NK-92 treated with Interleukin-12 subunit alpha and Interleukin-12 subunit beta, amount 100 ng/mL, for 24 hours (cell line): ENCODE results near the gene UQCRHL.

Experiments used
- DNase-seq: peaks from one replicate; lab custom pipeline; 2025; lab: John Stamatoyannopoulos, UW

Gene UQCRHL

DNA sequence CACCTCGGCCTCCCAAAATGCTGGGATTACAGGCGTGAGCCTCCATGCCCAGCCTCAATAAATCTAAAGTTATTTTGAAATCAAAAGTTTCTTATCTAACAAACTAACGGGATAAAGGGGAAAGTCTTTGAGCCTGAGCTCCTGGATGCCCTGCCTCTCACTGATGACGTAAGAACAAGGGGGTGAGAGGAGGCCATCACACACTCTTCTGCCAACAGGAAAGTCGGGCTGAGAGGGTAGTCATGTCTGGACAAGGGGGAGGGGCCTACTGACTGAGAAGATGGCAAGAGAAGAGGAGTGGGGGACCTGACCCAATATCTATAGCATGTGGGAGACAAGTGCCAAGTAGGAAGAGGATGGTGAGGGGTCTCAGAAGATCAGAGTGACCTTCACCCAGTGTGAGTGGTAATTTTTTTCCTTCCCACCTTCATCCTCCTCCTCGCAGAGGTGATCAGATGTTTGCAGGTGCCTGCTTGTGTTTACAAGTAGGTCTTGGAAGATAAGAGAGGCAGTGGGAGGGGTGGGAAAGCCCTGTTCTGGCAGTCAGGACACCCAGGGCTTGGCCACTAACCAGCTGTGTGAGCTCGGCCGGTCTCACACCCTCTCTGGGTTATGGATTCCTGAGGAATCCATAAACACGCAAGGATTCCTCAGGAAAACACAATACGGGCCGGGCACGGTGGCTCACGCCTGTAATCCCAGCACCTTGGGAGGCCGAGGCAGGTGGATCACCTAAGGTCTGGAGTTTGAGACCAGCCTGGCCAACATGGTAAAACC lies 9.6 kb downstream of the UQCRHL start:
- DNase-seq, result no peak

DNA sequence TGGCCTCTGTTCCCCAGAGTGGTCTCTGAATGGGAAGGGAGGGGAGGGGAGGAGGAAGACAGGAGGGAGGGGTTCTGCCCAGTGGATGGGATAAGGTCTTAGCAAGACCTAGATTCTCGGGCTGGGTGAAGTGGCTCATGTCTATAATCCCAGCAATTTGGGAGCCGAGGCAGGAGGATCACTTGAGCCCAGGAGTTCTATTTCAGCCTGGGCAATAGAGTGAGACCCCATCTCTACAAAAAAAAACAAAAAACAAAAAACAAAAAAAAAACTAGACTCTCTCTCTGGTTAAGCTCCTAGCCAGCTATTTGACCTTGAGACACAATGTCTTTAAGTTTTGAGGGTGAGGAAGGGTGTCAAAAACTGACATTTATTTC lies 11.4 kb downstream of the UQCRHL start:
- DNase-seq, result no peak

DNA sequence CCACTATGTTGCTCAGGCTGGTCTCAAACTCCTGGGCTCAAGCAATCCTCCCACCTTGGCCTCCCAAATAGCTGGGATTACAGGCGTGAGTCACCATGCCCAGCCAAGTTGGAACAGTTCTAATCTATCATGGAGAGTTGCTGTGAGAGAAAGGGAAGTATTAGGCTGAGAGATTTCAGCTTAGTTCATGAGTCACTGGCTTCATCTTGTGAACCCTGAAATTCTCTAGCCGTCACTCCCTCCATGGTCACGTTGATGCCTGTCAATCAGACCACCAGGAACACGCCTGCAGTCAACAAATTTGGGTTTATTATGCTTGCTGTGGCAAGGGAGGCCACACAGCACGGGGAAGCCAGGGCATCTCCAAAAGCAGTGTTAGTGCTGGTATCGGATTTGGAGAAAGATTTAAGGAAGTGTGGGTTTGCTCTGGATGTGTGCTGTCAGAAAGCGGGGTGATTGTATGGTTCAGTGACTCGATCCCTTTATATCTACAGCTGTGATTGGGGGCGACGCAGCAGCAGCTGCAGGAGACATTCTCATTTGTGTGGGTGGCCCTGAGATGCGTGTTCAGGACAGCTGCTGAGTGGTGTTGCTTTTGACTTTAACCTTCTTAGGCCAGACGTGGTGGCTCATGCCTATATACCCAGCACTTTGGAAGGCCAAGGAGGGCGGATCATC lies 18.7 kb downstream of the UQCRHL start:
- no peak for DNase-seq

DNA sequence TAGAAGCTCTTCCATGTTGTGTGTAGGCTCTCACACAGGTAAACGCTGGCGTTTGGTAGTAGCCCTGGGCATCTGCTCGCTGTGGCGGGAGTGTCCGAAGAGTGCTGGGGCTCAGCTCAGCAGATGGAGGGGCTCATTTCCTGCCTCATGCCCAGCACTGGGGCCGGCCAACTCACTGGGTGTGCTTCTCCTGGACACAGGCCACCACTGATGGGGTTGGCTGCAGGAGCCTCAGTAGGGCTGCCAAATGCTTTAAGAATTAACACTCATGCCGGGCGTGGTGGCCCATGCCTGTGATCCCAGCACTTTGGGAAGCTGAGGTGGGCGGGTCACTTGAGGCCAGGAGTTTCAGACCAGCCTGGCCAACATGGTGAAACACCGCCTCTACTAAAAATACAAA lies 20.9 kb downstream of the UQCRHL start:
- DNase-seq, result no peak

DNA sequence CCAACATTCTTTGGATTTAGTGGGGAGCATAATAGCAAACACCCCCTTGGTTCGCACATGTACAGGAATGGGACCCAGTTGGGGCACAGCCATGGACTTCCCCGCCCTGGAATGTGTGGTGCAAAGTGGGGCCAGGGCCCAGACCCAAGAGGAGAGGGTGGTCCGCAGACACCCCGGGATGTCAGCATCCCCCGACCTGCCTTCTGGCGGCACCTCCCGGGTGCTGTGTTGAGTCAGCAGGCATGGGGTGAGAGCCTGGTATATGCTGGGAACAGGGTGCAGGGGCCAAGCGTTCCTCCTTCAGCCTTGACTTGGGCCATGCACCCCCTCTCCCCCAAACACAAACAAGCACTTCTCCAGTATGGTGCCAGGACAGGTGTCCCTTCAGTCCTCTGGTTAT lies 21.8 kb downstream of the UQCRHL start:
- DNase-seq, result no peak

DNA sequence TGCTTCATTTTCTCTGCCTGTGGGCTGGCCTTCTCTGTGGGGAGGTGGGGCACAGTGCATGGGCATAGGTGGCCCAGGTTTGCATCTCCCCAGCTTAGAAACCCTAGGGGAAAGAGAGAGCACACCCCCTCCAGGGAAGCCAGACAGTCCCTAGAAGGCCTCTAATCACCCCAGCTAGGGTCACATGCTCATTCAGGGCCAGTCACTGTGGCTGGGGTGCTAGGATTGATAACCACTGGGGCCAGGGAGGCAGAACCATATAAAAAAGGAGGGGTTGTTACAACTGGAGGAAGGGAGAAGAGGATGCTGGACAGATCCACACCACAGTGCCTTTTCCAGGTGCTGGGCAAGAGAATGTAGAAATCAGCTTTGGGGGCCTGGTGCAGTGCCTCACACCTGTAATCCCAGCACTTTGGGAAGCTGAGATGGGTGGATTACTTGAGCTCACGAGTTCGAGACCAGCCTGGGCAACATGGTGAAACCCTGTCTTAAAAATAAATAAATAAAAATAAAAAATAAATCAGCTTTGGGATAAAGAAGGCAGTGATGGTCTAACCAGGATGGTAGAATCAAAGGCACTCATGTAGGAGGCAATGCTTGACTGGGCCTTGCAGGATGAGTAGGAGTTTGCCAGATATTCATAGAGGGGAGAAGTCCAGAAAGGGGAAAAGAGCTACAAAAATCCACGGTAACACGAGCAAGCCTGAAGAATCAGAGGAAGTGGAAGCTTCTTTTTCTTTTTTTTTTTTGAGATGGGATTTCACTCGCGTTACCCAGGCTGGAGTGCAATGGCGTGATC lies 29.3 kb downstream of the UQCRHL start:
- no peak for DNase-seq

DNA sequence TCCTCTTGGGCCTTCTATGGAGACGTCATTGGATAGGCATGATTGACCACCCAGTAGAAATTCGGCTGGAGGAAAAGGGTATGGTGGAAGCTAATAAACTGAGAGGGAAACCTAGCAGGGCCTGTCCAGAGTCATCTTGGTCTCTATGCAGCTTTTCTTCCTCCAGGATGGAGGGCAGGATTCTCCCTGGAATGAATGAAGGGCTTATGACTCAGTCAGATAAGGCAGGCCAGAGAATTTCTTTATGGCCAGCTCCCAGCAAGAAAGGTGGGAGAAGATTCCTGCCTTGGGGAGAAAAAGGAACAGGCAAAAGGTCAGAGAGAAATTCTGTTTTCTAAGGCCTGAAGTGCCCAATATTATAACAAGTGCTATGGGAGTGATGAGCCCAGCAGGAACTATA lies 31.7 kb downstream of the UQCRHL start:
- no peak for DNase-seq

DNA sequence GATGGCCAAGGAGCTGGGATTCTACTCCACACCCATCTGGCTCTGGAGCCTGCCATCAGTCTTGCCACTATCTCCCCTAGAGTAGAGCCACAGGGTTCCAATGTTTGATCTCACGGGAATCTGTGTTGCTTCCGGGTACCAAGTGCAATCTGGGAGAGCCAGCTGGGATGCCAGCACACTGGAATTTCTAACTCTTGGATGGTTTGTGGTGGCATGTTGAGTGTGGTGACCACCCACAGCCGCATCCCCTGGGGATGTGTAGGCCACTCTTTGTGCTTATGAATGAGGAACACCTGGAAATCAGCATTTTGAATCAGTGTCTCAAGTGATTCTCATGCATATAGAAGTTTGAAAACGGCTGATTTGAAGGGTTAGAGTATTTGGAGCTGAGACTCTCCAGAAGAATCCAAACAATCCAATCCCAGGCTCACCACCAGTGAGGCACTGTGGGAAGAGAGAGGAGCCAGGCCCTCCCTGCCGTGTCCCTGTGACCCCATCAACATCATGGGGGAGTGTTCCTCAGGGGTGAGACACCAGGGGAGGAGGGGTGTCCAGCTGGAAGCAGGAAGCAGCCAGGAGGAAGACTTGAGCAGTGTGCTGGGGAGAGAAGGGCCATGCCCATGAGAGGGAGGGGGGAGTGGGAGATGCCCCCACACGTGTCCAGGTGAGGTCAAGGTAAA lies 35.5 kb downstream of the UQCRHL start:
- no peak for DNase-seq

DNA sequence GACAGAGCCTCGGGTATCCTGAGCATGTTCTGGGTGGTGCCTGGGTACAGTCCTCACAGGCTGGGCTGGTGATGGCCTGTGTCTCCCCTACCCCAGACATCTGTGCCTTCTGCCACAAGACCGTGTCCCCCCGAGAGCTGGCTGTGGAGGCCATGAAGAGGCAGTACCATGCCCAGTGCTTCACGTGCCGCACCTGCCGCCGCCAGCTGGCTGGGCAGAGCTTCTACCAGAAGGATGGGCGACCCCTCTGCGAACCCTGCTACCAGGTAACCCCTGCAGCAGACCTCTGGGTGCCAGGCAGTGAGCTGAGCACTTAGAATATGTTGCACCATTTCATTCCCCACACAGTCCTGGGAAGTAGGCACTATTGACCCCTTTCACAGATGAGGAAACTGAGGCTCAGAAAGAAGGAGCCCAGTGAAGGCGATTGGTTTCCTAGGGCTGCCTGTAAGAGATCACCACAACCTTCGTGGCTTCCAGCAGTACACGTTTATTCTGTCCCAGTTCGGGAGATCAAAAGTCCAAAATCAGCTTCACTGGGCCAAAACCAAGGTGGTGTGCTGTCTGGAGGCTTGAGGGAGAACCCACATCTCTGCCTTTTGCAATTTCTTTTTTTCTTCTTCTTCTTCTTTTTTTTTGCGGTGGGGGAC lies 37.0 kb downstream of the UQCRHL start:
- DNase-seq, result no peak

DNA sequence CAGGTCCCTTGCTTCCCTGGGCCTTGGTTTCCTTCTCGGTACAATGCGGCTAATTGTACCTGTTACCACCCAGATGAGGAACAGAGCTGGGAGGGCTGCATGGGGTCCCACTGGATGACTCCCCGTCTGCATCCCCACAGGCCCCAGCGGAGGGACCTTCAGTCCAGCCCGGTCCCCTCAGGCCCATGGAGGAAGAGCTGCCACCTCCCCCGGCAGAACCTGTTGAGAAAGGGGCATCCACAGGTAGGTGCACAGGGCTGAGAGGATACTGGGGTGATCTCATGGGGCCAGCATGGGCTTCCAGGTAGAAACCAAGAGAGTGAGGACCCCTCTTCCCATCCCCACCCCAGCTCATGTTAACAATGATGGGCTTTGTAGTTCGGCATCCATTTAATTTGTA lies 39.1 kb downstream of the UQCRHL start:
- DNase-seq, result no peak

DNA sequence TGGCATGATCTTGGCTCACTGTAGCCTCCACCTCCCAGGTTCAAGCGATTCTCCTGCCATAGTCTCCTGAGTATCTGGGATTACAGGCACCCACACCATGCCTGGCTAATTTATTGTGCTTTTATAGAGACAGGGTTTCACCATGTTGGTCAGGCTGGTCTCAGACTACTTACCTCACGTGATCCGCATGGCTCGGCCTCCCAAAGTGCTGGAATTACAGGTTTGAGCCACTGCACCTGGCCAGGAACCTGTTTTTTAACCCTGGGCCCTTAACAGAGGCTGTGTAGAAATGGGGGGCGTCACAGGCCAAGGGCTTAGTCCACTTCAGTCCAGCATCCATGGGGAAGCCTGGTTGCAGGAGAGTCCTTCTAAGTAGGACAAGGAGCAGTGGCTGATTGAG lies 39.5 kb downstream of the UQCRHL start:
- no peak for DNase-seq

DNA sequence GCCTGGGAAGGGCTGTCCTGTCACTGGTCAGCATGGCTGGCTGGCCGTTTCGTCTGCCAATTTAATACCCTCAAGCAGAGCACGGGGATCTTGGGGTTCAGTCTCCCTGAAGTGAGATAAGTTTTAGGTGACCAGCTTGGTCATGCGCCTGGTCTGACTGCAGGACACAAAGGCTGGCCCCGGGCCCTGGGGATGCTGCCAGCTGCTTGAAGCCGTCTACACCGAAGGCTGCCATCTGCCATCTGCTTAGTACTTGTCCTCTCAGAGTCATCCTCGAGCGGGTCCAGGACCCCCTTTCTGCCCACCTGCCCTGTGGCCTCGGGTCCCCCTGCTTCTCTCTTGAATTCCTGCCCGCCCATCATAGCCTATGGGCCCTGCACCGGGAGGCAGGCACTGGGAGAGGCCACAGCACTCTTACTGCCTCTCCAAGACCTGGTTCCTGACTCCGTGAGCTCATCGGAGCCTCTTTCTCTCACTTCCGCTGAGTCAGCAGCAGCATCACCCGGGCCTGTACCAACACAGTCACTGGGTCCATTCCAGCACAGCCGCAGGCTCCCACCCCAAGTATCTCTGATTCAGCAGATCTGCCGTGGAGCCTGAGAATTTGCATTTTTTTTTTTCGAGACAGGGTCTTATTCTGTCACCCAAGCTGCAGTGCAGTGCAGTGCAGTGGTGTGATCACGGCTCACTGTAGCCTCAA lies 41.8 kb downstream of the UQCRHL start:
- DNase-seq, result no peak

DNA sequence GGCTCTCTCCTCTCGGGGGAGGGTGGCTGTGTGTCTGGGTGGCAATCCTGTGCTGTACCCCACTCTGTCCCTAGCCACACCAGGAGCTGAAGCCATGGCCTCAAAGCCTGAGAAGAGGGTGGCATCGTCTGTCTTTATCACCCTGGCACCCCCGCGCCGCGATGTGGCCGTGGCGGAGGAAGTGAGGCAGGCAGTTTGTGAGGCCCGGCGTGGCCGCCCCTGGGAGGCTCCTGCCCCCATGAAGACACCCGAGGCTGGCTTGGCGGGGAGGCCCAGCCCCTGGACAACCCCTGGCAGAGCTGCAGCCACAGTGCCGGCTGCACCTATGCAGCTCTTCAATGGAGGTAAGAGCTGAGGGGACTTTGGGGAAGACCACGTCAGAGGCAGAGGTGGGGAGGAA lies 42.6 kb downstream of the UQCRHL start:
- DNase-seq, result no peak

DNA sequence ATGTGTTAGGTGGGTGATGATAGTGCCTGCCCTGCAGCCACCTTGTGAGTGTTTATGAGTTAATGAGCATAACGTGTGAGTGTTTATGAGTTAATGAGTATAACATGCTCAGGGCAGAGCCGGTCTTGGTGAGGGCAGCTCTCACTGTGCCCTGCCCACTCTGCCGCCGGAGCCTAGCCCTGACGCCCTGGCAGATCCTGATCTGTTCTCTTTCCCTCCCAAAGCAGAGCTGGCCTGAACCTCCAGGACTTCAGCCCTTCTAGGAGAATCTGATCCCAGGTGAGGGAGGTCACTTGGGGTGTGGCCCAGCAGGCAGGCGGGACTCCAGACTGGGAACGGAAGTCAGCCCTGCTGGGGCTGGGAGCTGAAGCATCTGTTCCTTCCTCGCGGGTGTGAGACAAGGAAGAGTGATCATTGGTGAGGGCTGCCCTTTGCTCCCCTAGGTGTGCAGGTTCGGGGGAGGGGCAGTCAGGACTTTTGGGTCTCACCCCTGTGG lies 43.1 kb downstream of the UQCRHL start:
- no peak for DNase-seq

DNA sequence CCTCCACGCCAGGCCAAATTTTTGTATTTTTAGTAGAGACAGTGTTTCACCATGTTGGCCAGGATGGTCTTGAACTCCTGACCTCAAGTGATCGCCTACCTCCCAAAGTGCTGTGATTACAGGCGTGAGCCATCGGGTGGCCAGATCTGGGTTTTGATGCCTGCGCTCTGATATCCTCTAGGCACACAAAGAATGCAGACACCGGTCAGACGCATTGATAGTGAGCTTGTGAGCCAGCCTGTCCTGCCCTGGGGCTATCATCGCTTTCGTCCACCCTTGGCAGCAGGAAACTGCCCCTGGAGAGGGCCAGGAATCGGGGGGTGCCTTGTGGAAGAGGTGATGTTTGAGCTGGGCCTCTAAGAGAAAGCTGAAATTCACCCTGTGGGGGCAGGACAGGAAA lies 44.9 kb downstream of the UQCRHL start:
- no peak for DNase-seq

DNA sequence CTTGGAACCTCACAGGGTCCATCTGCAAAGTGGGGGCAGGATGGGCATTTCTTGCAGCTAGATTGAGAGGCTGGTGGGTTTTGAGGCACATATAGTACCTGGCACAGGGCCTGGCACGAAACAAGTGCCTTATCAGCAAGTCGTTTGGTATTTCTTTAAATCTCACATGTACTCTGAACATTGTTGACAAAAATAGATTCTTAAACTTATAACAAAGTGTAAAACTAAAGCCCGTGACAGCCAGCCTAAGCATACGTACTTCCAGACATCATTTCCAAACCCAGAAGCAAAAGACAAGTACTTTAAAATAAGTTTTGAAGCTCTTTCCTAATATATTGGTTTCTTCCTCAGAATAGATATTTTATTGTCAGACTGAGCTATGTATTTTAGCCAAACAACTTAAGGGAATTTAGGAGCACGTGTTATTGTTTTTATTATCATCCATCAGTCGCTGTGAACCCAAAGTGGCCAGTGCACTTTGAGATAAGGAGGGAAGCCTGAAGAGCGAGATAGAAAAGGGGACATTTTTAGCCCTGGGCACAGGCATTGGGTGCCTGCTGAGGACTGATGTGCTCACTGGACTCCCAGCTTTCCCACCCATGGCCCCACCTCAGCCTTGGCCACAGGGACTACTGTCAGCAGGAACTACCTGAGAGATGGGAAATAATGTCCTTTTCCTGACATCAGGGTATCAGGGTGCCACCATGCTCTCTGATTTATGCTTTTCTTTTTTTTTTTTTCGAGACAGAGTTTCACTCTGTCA lies 45.9 kb downstream of the UQCRHL start:
- DNase-seq, result no peak

DNA sequence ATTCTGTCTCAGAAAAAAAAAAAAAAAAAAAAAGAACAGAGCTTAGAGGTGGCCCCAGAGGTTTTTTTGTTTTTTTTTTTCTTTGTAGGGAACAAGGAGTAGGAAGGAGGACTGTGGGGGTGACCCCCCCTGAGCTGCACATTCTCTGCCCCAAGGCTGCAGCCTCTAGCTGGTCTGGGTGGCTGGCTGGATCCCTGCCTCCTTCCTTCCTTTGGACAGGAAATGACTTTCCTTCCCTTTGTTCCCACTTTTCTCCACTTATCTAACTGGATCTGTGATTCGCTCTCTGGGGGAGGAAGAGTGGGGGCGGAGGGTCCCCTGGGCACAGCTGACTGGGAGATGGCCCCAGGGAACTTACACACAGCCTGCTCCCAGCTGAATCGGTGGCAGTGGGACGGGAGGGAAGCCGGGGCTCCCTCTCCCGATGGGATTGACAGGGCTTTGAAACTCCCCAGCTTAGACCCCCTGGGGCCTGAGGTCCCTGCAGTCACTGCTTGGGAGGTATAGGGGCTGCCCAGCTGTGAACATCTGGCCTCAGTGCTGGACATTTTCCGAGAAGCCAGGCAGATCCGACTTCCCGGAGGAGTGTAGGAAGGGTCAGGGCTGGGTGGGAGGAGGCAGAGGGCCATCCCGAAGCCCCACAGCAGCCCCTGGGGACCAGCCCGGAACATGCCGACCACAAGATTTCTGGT lies 46.8 kb downstream of the UQCRHL start:
- no peak for DNase-seq

DNA sequence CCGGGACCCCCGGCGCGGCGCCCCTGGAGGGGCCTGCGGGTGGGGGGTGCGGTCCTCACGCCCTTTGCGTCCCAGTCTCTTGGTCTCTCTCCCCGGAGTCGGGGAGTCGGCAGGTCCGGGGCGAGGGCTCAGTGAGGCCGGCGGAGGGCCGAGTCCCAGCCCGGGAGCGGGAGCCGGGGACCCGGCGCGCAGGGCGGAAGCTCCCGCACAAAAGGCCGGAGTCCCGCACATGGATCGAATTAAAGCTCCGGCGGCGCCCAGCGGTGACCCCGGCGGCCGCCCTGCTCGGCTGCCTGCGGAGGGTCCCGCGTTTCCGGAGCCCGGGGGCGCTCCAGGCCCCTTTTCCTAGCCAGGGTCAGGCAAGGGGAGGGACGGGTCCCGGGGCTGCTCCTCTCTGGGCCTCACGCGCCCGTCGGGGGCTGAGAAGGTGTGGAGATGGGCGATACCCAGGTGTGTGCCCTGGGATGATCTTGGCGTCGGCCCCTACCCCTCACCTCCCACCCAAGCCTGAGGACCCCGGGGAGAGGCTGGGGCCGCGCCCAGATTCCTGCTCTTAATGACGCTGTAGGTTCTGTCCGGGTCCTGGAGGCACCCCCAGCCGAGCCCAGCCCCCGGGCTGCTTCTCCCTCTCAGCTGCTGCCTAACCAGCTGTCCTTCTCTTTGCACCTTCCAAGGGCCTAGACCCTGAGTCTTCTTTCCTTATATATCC lies 48.3 kb downstream of the UQCRHL start:
- DNase-seq, result no peak

DNA sequence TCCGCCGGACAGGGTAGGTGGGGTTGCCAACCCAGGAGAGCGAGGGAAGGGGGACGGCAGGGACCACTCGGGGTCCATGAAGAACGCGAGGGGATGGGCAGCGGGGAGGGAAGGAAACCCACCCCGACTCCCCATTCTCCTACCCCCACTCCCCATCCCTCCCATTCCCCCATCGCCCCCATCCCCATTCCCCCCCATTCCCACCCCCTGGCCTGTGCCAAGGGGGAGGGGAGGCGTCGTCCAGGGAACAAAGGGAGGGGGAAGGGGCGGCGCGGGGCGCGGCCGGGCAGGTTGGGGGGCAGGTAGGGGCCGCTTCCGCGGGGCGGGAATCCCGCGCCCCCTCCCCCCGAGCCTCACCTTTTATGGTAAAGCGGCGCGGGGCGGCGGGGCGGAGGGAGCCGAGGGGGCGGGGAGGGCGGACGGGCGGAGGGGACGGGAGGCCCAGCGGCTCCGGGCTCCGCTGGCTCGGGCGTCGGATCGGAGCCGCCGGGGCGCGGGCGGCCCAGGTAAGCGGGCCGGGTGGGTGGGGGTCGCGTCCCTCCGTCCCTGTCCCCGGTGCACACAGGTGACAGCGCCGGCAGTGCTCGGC lies 49.0 kb downstream of the UQCRHL start, which contains the start of gene FBLIM1:
Gene FBLIM1, plus strand, starts transcription at position 453 of the 589 bp plus-strand sequence. CDS start 6,189 bp downstream, outside the sequence.
- no peak for DNase-seq
